Panc1 (cell line): ENCODE results near the gene CDK17. TPM values are rescaled to one million over a fixed set of nuclear protein-coding genes. Genes with fewer than 3 reads are reported as not detected.

Experiments
- ATAC-seq: fragments of 200-7000 bp; cut with Tn5 transposase; 2 replicates; pipeline ENCODE4 v1.9.1; 2020; ENCODE audit warnings: mild to moderate bottlenecking, moderate library complexity
- BruUV-seq: library from RNA; stranded (reverse); fragments of 400-500 nt; replicated peaks from 2 replicates; lab custom pipeline; 2021; lab: Mats Ljungman, UMichigan
- CTCF ChIA-PET: fragments of 300-600 bp; sonication (Branson Sonifier 250); formaldehyde crosslinking; loops from one replicate; lab custom pipeline; 2022; ENCODE audit warnings: antibody characterized with exemption; lab: Charles Lee
- POLR2A ChIA-PET: fragments of 300-600 bp; sonication (Branson Sonifier 250); formaldehyde crosslinking; loops from one replicate; lab custom pipeline; 2022; ENCODE audit warnings: antibody characterized with exemption; lab: Charles Lee
- DNase-seq: peaks from one replicate; pipeline ENCODE4 v3.0.0-alpha.2; 2010; ENCODE audit warnings: low read depth, low spot score
- H3K27ac ChIP-seq: 2 replicates; pipeline ENCODE4 v1.5.1; 2011; ENCODE audit warnings: mild to moderate bottlenecking, low read length, inconsistent platforms
- H3K27me3 ChIP-seq: fragments of 200-500 bp; sonication (Bioruptor generic); 2 replicates; pipeline ENCODE4 v1.6.0; 2014; ENCODE audit warnings: low read length, inconsistent platforms; ENCODE audit not compliant: control insufficient read depth, insufficient read depth
- H3K36me3 ChIP-seq: fragments of 200-500 bp; sonication (Bioruptor generic); 2 replicates; pipeline ENCODE4 v1.5.1; 2014; ENCODE audit warnings: inconsistent platforms, mild to moderate bottlenecking, low read length, moderate library complexity; ENCODE audit not compliant: control insufficient read depth, insufficient read depth
- H3K4me1 ChIP-seq: 2 replicates; pipeline ENCODE4 v1.5.1; 2011; ENCODE audit warnings: inconsistent platforms, mild to moderate bottlenecking, low read length, moderate library complexity; ENCODE audit not compliant: control insufficient read depth, insufficient read depth
- H3K4me3 ChIP-seq, 2 experiments: 2 replicates each; pipeline ENCODE4 v1.5.1; 2011 to 2012; ENCODE audit warnings: low read depth in 2 of 2, low read length in 2 of 2, mild to moderate bottlenecking in 2 of 2, inconsistent platforms in 1 of 2, moderate library complexity in 1 of 2
- H3K9me3 ChIP-seq: fragments of 200-500 bp; sonication (Bioruptor generic); 2 replicates; pipeline ENCODE4 v1.5.1; 2014; ENCODE audit warnings: low read depth, mild to moderate bottlenecking, inconsistent platforms, low read length, moderate library complexity; ENCODE audit not compliant: control insufficient read depth, insufficient read depth
- CTCF ChIP-seq: fragments of 450-650 bp; IDR thresholded peaks from 2 replicates; pipeline ENCODE4 v1.5.1; 2017; ENCODE audit warnings: mild to moderate bottlenecking
- POLR2AphosphoS5 ChIP-seq: IDR thresholded peaks from 2 replicates; pipeline ENCODE4 v1.6.1; 2012; ENCODE audit warnings: mild to moderate bottlenecking, low read depth, low read length, moderate library complexity
- REST ChIP-seq, 2 experiments: IDR thresholded peaks; 2 replicates each; pipeline ENCODE4 v1.6.1; 2011 to 2012; ENCODE audit warnings: low read depth in 2 of 2, control low read depth in 1 of 2, low read length in 1 of 2, mild to moderate bottlenecking in 1 of 2, moderate library complexity in 1 of 2; ENCODE audit not compliant: insufficient read depth in 1 of 2
- SIN3A ChIP-seq: IDR thresholded peaks from 2 replicates; pipeline ENCODE4 v1.6.1; 2012; ENCODE audit warnings: low read depth, mild to moderate bottlenecking, low read length, moderate library complexity, borderline replicate concordance; ENCODE audit not compliant: insufficient read depth
- TCF7L2 ChIP-seq: IDR thresholded peaks from 2 replicates; pipeline ENCODE4 v1.6.1; 2011; ENCODE audit warnings: mild to moderate bottlenecking, low read depth, low read length, inconsistent platforms
- in situ Hi-C: cut with HindIII; loops from 2 replicates; pipeline ENCODE4 v1.10.0; 2016; ENCODE audit warnings: low sequenced_read_pairs, low pct_unique_long_range_greater_than_20kb
- intact Hi-C: fragments of 100-400 bp; cut with micrococcal nuclease; formaldehyde crosslinking; loops from one replicate; pipeline ENCODE4 v1.10.0; 2022; ENCODE audit not compliant: unreplicated experiment
- total RNA-seq: library from RNA; stranded (reverse); gene quantifications from one replicate; pipeline ENCODE4 v1.2.1, GENCODE V29; 2021; ENCODE audit not compliant: unreplicated experiment

Gene CDK17
- total RNA-seq, 1 experiment from 2014 or later = 23.2 TPM

DNA sequence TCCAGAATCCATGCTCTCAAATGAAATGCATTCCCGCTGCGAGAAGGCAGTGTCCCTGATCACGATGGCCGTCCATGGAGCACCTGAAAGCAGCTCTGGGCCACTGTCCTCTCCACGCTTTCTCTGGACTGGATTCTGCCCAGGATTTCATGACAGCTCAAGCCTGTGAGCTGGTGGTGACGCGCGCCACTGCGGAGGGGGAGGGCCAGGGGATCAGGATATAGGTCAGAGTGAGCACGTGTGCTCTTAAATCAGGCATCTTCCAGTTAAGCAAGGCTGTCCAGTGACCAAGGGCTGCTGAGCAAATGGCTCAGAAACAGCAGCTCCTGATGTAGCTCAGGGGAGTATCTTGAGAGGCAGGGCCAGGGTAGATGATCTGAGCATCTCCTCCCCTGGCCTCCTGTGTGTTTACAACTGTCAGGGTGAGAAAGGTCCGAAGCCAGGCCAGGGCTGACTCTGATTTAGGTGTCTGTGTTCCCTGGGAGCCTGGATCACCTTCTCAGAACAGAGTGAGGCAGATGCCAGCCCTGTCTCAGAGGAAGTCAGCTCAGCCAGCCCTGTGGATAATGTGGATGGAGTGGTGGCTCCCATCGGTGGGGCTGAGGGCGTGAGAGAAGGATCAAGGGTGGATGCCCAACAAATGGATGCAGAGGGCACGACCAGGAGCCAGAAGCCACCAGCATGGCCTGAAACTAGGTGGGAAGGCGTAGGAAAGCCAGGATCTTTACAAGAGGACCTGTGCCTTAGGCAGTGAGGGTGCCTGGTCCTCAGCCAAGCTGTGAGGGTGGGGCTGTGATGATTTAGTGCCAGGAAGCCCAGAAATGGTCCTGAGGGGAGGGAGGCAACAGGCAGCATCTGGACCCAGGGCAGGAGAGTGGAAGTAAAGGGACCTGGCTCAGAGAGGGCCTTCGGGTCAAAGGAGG is 150.8 kb downstream of the CDK17 start:
- BruUV-seq = no TSS peak
- no peak for TF ChIP-seq POLR2AphosphoS5
- Histone ChIP-seq H3K9me3 (no peaks in the 10 kb centered on the region), H3K4me3 (no peak overlapping the region), H3K4me1 (no peaks in the 10 kb centered on the region), H3K27ac (no peak overlapping the region), H3K36me3 (no peaks in the 10 kb centered on the region), H3K27me3 (no peaks in the 10 kb centered on the region)
- ATAC-seq = peak; percentile 10; the same call in 1 of the 2 replicates
- in situ Hi-C loops = no loop called here
- CTCF ChIA-PET = no interaction called here
- DNase-seq = no peak
- intact Hi-C loops = no loop called here
- POLR2A ChIA-PET = no interaction called here

- TF ChIP-seq POLR2AphosphoS5 (no peak), REST (IDR thresholded peaks at IDR 0.05; ENCODE audit: insufficient read depth in 1 of 2, low read depth in 2 of 2, low read length in 1 of 2) (no peak), CTCF (no peak), SIN3A (no peak), TCF7L2 (no peak)
- no peaks in the 10 kb centered on the region for H3K9me3 ChIP-seq
- ChIA-PET POLR2A (no interaction called here), CTCF (no interaction called here)
- intact Hi-C loops (no loop called here), in situ Hi-C loops (no loop called here)
- no peaks in the 10 kb centered on the region for H3K4me1 ChIP-seq
- H3K27ac ChIP-seq = no peak overlapping the region
- no peak overlapping the region for H3K4me3 ChIP-seq
- no TSS peak for BruUV-seq
- H3K36me3 ChIP-seq = no peaks in the 10 kb centered on the region
- ATAC-seq (no peak), DNase-seq (no peak)
- no peaks in the 10 kb centered on the region for H3K27me3 ChIP-seq
Measured at GRCh38 chr12:96248136-96248931, 151.9 kb downstream of the CDK17 start.
